Muscle of leg (tissue), 11 donors: Measurements from ENCODE around the gene ZNF804A. TPM values are rescaled to one million over a fixed set of nuclear protein-coding genes. Genes with fewer than 3 reads are reported as not detected.

Experiments used
- DNase-seq: peaks from one replicate; pipeline ENCODE4 v3.0.0; 2013
- H3K27ac ChIP-seq: one replicate; pipeline ENCODE4 v1.5.1; 2013; ENCODE audit warnings: mild to moderate bottlenecking, low read length, control low read depth
- H3K27me3 ChIP-seq: one replicate; pipeline ENCODE4 v1.6.1; 2013; ENCODE audit warnings: low read length; ENCODE audit not compliant: control insufficient read depth, insufficient read depth
- H3K36me3 ChIP-seq: one replicate; pipeline ENCODE4 v1.6.1; 2013; ENCODE audit warnings: low read length; ENCODE audit not compliant: control insufficient read depth, insufficient read depth
- H3K4me1 ChIP-seq: one replicate; pipeline ENCODE4 v1.6.1; 2013; ENCODE audit warnings: low read length; ENCODE audit not compliant: control insufficient read depth, insufficient read depth
- H3K4me3 ChIP-seq: one replicate; pipeline ENCODE4 v1.5.1; 2013; ENCODE audit warnings: low read length, control low read depth
- H3K9me3 ChIP-seq: replicated peaks from 2 replicates; pipeline ENCODE4 v1.6.1; 2013; ENCODE audit warnings: low read depth, low read length; ENCODE audit not compliant: control insufficient read depth
- WGBS: methylation state at CpG from one replicate; pipeline ENCODE4 v1.1.5; 2013; ENCODE audit warnings: missing lambda C conversion rate; ENCODE audit not compliant: insufficient coverage; 5-methylcytosine and 5-hydroxymethylcytosine counted together
- polyA plus RNA-seq, 8 donors: library from polyadenylated mRNA; unstranded; fragments of 120-200 nt; gene quantifications; one replicate each; pipeline versions ENCODE4 v1.2.1 to v1.2.3, GENCODE V29; 2013; ENCODE audit warnings: inconsistent platforms in 1 of 8, low replicate concordance in 1 of 8; ENCODE audit not compliant: insufficient read length in 8 of 8, insufficient read depth in 1 of 8
- total RNA-seq: library from RNA; stranded (reverse); fragments of 120-200 nt; gene quantifications from one replicate; pipeline ENCODE4 v1.2.4, GENCODE V29; 2013

Gene ZNF804A
- total and polyA plus RNA-seq, 9 donors: 0.09 to 0.51 (median 0.34) TPM

DNA sequence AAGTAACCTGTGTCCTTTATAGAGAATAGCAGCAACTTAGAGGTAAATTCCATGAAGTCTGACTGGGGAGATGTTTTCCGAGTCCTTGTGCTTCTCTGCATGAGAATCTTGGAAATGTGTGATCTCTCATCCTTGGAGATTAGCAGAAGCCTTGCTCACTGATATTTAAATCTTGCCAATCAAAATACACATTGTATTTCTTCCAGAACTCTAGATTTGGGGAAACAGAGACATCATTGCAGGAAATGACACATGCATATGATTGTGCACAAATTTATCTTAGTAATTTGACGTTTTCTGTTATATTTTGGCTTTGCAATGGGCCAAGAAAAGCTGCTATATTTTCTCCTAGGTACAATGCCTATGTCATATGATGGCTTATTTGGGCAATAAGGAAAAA lies 182.6 kb downstream of the ZNF804A start:
- Histone ChIP-seq H3K27me3 (no peaks in the 10 kb centered on the region), H3K27ac (no peak overlapping the region), H3K36me3 (no peaks in the 10 kb centered on the region), H3K9me3 (no peaks in the 10 kb centered on the region), H3K4me3 (no peak overlapping the region), H3K4me1 (no peaks in the 10 kb centered on the region)
- DNase-seq: peak; percentile 2
- no CpG with 5 or more reads among the region's 2 CpGs for WGBS

DNA sequence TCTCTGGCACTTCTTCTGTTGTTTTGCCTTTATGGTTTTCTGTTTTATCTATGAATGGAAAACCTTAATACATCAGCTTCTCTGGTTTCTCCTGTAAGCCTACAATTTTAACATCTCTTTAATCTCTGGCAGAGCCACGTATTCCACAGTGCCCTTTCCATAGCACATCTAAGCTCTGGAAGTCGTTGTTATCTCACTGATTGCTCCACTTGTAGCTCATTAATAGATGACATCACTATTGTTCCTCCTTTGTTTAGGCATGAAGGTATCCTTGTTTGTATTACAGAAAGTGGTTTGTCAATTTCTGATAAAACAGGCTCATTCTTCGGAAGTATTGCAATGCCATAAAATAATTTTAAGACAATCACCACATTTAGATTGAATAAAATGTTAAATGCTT lies 185.2 kb downstream of the ZNF804A start:
- H3K9me3 ChIP-seq: no peaks in the 10 kb centered on the region
- H3K36me3 ChIP-seq: no peaks in the 10 kb centered on the region
- no peaks in the 10 kb centered on the region for H3K4me1 ChIP-seq
- no peak overlapping the region for H3K27ac ChIP-seq
- H3K27me3 ChIP-seq: no peaks in the 10 kb centered on the region
- no peak for DNase-seq
- WGBS: 83% methylated on average over 1 of the region's 3 CpGs
- no peak overlapping the region for H3K4me3 ChIP-seq

DNA sequence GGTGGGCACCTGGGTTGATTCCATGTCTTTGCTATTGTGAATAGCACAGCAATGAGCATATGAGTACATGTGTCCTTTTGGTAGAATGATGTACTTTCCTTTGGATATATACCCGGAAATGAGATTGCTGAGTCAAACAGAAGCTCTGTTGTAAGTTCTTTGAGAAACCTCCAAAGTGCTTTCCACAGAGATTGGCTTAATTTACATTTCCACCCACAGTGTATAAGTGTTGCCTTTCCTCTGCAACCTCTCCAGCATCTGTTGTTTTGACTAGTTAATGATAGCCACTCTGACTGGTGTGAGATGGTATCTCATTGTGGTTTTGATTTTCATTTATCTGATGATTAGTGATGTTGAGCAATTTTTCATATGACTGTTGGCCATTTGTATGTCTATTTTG lies 194.8 kb downstream of the ZNF804A start:
- H3K27ac ChIP-seq: no peak overlapping the region
- no CpG with 5 or more reads among the region's 1 CpG for WGBS

DNA sequence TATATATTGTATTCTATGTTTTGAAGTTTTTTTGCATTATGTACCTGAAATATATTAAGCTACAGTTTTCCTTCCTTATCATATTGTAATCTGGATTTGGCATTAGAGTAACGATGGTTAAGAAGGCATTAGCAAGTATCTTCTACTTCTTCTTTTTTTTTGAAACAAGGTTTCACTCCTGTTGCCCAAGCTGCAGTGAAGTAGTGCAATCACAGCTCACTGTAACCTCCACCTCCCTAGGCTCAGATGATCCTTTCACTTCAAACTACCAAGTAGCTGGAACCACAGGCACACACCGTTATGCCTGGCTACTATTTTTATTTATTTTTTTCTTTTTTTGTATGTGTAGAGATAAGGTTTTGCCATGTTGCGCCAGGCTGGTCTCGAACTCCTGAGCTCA lies 201.1 kb downstream of the ZNF804A start:
- H3K9me3 ChIP-seq: no peaks in the 10 kb centered on the region
- no peaks in the 10 kb centered on the region for H3K27me3 ChIP-seq
- WGBS: no CpG with 5 or more reads among the region's 4 CpGs
- no peak overlapping the region for H3K4me3 ChIP-seq
- no peaks in the 10 kb centered on the region for H3K36me3 ChIP-seq
- H3K27ac ChIP-seq: no peak overlapping the region
- no peaks in the 10 kb centered on the region for H3K4me1 ChIP-seq
- DNase-seq: no peak

More for the DNA sequence above, 194.8 kb downstream of the ZNF804A start:
- Histone ChIP-seq H3K9me3 (peaks cover 5% of the 10 kb centered on the region), H3K4me3 (no peak overlapping the region), H3K27me3 (no peaks in the 10 kb centered on the region), H3K4me1 (no peaks in the 10 kb centered on the region), H3K36me3 (no peaks in the 10 kb centered on the region)
- no peak for DNase-seq

DNA sequence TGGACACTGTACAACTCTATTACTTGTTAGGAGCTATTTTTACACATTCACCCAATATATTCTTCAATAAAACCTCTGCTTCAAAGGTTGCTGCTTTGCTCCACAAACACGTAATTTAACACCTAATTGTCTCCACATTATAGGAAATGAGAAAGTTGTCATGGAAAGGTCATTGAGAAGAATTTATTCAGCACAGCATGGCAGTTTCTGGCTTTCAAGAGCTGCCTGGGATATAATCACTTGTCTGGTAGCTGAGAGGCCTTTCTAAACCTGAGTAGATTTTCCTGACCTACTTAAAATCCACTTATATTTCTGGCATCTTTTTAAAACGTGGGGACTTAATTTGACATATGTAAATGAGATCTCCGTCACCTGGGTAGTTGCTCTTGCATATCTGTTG lies 216.1 kb downstream of the ZNF804A start:
- H3K4me1 ChIP-seq: no peaks in the 10 kb centered on the region
- H3K27me3 ChIP-seq: no peaks in the 10 kb centered on the region
- H3K9me3 ChIP-seq: peaks cover 7% of the 10 kb centered on the region
- no peak overlapping the region for H3K4me3 ChIP-seq
- H3K27ac ChIP-seq: no peak overlapping the region
- DNase-seq: no peak
- WGBS: no CpG with 5 or more reads among the region's 3 CpGs
- H3K36me3 ChIP-seq: no peaks in the 10 kb centered on the region

DNA sequence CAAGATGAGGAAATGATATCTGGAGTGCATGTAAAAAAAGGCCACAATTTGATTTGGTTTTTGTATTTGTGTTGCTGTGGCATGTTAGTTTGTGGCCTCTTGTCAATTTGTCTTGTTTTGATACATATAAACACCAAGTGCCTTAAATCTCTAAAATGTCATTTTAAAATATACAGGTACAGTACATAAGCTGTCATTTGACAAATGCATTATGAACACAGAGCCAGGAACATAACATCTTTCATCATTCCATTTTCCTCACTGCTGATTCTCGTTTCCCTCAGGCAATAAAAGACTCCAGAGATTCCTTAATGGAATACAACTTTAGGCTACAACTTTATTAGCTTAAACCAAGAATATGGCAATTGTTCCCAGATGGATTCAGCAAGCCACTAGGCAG lies 217.5 kb downstream of the ZNF804A start:
- H3K4me3 ChIP-seq: no peak overlapping the region
- H3K27me3 ChIP-seq: no peaks in the 10 kb centered on the region
- peaks cover 7% of the 10 kb centered on the region for H3K9me3 ChIP-seq
- no peaks in the 10 kb centered on the region for H3K36me3 ChIP-seq
- no peak for DNase-seq
- H3K27ac ChIP-seq: no peak overlapping the region
- H3K4me1 ChIP-seq: no peaks in the 10 kb centered on the region
- 29% methylated on average over 1 of the region's 1 CpG for WGBS

DNA sequence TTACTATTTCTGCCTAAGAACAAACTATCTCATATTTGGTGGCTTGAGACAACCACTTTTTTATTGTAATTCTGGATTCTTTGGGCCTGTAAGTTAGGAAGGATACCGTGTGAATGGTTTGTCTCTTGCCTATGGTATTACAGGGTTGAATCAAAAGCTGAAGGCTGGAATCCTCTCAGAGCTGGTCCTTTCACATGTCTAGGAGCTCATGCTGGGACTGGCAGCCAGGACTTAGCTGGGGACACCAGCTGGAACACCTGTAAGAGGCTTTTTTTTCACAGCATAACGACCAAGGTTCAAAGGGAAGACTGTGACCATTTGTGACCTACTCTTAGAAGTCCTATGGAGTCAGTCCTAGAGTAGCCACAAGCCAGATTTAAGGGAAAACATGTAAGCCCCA lies 226.3 kb downstream of the ZNF804A start:
- Histone ChIP-seq H3K9me3 (peaks cover 2% of the 10 kb centered on the region), H3K27ac (no peak overlapping the region), H3K4me1 (no peaks in the 10 kb centered on the region), H3K27me3 (no peaks in the 10 kb centered on the region), H3K4me3 (no peak overlapping the region), H3K36me3 (no peaks in the 10 kb centered on the region)
- no peak for DNase-seq
- 52% methylated on average over 2 of the region's 2 CpGs for WGBS

DNA sequence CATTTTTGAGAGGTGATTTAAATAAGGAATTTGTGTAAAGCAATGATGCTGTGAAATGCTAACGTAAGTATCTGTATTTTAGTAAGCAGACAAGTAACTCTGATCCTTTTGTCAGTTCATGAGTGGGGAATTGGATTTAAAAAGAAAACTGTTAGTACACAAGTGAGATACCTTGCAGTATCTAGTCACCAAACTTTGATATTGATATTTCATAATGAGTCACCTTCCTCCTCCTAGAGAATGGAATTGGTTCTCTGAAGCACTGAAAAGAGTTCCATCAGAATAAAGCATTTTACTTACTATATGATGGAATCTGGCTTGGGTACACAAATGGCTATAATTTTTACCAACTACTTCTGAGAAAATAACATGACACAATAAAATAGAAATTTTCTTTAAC lies 232.2 kb downstream of the ZNF804A start:
- Histone ChIP-seq H3K27me3 (no peaks in the 10 kb centered on the region), H3K36me3 (no peaks in the 10 kb centered on the region), H3K9me3 (no peaks in the 10 kb centered on the region), H3K4me3 (no peak overlapping the region), H3K4me1 (no peaks in the 10 kb centered on the region), H3K27ac (no peak overlapping the region)
- DNase-seq: no peak
- whole genome bisulfite sequencing: no CpG with 5 or more reads among the region's 1 CpG

DNA sequence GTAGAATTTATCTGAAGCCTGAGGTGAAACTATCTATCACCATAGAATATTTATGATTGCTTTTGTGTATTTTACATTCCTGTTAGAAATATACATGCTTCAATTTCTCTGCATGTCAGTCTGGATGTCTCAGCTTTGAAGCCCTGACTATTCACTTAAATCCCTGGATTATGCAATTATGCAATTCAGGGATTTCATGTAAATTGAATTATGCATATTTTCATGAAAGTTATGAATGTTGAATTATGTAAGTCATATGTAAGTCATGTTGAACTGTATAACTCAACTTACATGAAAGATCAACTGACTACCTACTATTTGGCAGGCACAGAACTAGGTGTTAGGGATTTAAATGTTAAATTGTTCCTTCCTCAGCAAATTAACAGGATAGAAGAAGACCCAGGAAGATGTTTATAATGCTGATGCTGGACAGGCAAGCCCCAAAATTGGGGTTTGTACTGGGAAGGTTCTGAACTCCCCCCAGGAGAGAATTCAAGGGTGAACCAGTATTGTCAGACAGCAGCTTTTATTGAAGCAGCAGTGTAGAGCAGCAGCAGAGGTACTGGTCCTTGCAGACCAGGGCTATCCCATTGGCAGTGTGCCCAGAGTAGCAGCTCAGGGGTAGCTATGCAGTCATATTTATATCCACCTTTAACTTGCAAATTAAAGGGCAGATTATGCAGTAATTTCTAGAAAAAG lies 236.5 kb downstream of the ZNF804A start:
- H3K4me3 ChIP-seq: no peak overlapping the region
- no peak overlapping the region for H3K27ac ChIP-seq
- no peaks in the 10 kb centered on the region for H3K36me3 ChIP-seq
- no peaks in the 10 kb centered on the region for H3K27me3 ChIP-seq
- no peaks in the 10 kb centered on the region for H3K9me3 ChIP-seq
- H3K4me1 ChIP-seq: no peaks in the 10 kb centered on the region
- DNase-seq: peak; percentile 8

DNA sequence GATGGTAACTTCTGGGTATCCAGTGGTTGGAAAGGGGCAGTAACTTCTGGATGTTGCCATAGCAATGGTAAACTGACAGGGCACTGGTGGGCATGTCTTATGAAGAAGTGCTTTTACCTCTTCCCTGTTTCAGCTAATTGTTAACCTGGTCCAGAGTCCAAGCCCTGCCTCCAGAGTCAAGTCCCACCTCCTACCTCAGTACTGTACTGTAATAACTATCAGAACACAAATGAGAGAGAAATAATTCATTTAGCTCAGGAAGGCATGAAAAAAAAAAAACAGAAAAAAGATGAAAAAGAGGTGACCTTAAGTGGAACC lies 237.0 kb downstream of the ZNF804A start:
- no peaks in the 10 kb centered on the region for H3K27me3 ChIP-seq
- DNase-seq: no peak

DNA sequence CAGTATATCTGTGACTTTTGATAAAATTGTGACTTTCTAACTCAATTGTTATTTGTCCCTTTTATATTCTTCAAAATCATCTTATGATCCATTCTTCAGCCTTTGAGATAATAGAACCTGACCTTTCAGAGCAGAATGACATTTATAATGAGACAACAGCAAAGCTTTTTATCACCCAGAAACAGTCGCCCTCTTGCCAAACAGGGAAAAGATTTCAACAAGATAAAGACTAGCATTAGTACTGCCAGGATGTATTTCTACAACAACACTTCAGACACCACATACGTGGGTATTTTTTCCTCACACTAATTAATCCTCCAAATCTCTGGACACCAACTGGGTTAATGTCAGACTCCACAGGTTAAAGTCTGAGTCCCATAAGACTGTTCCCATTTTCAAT lies 249.0 kb downstream of the ZNF804A start:
- WGBS: 73% methylated on average over 2 of the region's 2 CpGs

More for the DNA sequence above, 237.0 kb downstream of the ZNF804A start:
- Histone ChIP-seq H3K36me3 (no peaks in the 10 kb centered on the region), H3K4me1 (no peaks in the 10 kb centered on the region), H3K4me3 (no peak overlapping the region), H3K27ac (no peak overlapping the region), H3K9me3 (no peaks in the 10 kb centered on the region)

More for the DNA sequence above, 249.0 kb downstream of the ZNF804A start:
- no peak for DNase-seq
- H3K4me3 ChIP-seq: no peak overlapping the region
- H3K27ac ChIP-seq: no peak overlapping the region
- no peaks in the 10 kb centered on the region for H3K36me3 ChIP-seq
- H3K9me3 ChIP-seq: no peaks in the 10 kb centered on the region
- no peaks in the 10 kb centered on the region for H3K4me1 ChIP-seq
- H3K27me3 ChIP-seq: no peaks in the 10 kb centered on the region
